KMS-11 (cell line): ENCODE measurements around the gene SPRY1.

Experiments used
- H2AFZ ChIP-seq: fragments of 200-600 bp; sonication (generic); 2 replicates; pipeline ENCODE4 v1.6.1; 2016; ENCODE audit warnings: antibody characterized with exemption, mixed run types, low read depth
- H3K27ac ChIP-seq: fragments of 200-600 bp; sonication (generic); 2 replicates; pipeline ENCODE4 v1.6.1; 2016; ENCODE audit warnings: mild to moderate bottlenecking, mixed run types
- H3K27me3 ChIP-seq: fragments of 200-600 bp; sonication (generic); 2 replicates; pipeline ENCODE4 v1.6.1; 2017; ENCODE audit warnings: mild to moderate bottlenecking, low read depth, mixed run types, moderate library complexity; ENCODE audit not compliant: insufficient read depth
- H3K36me3 ChIP-seq: fragments of 200-600 bp; sonication (generic); 2 replicates; pipeline ENCODE4 v1.6.1; 2017; ENCODE audit warnings: mild to moderate bottlenecking, mixed run types; ENCODE audit not compliant: insufficient read depth
- H3K4me1 ChIP-seq: fragments of 200-600 bp; sonication (generic); 2 replicates; pipeline ENCODE4 v1.6.1; 2016; ENCODE audit warnings: mild to moderate bottlenecking, low read depth, mixed run types; ENCODE audit not compliant: poor library complexity, severe bottlenecking
- H3K4me2 ChIP-seq: fragments of 200-600 bp; sonication (generic); 2 replicates; pipeline ENCODE4 v1.7.0; 2016; ENCODE audit warnings: mild to moderate bottlenecking, mixed run types
- H3K4me3 ChIP-seq: fragments of 200-600 bp; sonication (generic); IDR thresholded peaks from 2 replicates; pipeline ENCODE4 v1.6.1; 2017; ENCODE audit warnings: low read depth, low read length, mixed read lengths; ENCODE audit not compliant: insufficient read depth
- H3K79me2 ChIP-seq: fragments of 200-600 bp; sonication (generic); 2 replicates; pipeline ENCODE4 v1.6.1; 2016; ENCODE audit warnings: low read depth, mixed run types; ENCODE audit not compliant: insufficient read depth
- H3K9ac ChIP-seq: fragments of 200-600 bp; sonication (generic); 2 replicates; pipeline ENCODE4 v1.6.1; 2016; ENCODE audit warnings: mild to moderate bottlenecking, mixed run types
- H4K20me1 ChIP-seq: fragments of 200-600 bp; sonication (generic); 2 replicates; pipeline ENCODE4 v1.6.1; 2016; ENCODE audit warnings: mild to moderate bottlenecking, mixed run types; ENCODE audit not compliant: insufficient read depth
- CTCF ChIP-seq: fragments of 200-600 bp; sonication (generic); conservative IDR thresholded peaks from 2 replicates; pipeline ENCODE4 v1.6.1; 2017; ENCODE audit warnings: low read depth, mild to moderate bottlenecking, antibody characterized with exemption, low read length, moderate library complexity, mixed read lengths

The SPRY1 gene

GRCh38 chr4:123452616-123453015 is 56.0 kb downstream of the SPRY1 start:
- no peak overlapping the region for H3K4me3 ChIP-seq
- H3K27ac ChIP-seq = no peak overlapping the region
- H3K36me3 ChIP-seq = no peaks in the 10 kb centered on the region
- no peaks in the 10 kb centered on the region for H3K27me3 ChIP-seq
- peaks cover 47% of the 10 kb centered on the region for H3K4me1 ChIP-seq
- TF ChIP-seq CTCF = no peak
- H3K79me2 ChIP-seq = no peaks in the 10 kb centered on the region
- peak overlapping the region; percentile 34; the same call in 1 of the 2 replicates for H3K4me2 ChIP-seq
- no peaks in the 10 kb centered on the region for H4K20me1 ChIP-seq
- no peak overlapping the region for H3K9ac ChIP-seq
- H2AFZ ChIP-seq = no peak overlapping the region

- H3K27me3 ChIP-seq = no peaks in the 10 kb centered on the region
These were observed 56.6 kb downstream of the SPRY1 start for GRCh38 chr4:123453061-123453680.

More at GRCh38 chr4:123453061-123453680, 56.6 kb downstream of the SPRY1 start:
- H3K36me3 ChIP-seq = no peaks in the 10 kb centered on the region
- no peak overlapping the region for H2AFZ ChIP-seq
- no peak overlapping the region for H3K4me3 ChIP-seq
- H4K20me1 ChIP-seq = no peaks in the 10 kb centered on the region
- no peak overlapping the region for H3K27ac ChIP-seq
- TF ChIP-seq CTCF = no peak
- peak overlapping the region; percentile 34; the same call in 1 of the 2 replicates for H3K4me2 ChIP-seq
- peaks cover 47% of the 10 kb centered on the region for H3K4me1 ChIP-seq
- no peak overlapping the region for H3K9ac ChIP-seq
- H3K79me2 ChIP-seq = no peaks in the 10 kb centered on the region
